C4-2B (cell line): ENCODE data around the gene CCDC40.
A peak's percentile ranks its signal among the peaks of the same experiment; 100 is the strongest.

Source experiments
- H3K27ac ChIP-seq: fragments of 450-650 bp; 2 replicates; pipeline ENCODE4 v1.5.1; 2017
- ZFX ChIP-seq: fragments of 450-650 bp; IDR thresholded peaks from 2 replicates; pipeline ENCODE4 v1.6.1; 2017
- TF ChIP-seq, protein P1 (sequence below): fragments of 450-650 bp; conservative IDR thresholded peaks from 2 replicates; pipeline ENCODE4 v1.5.1; 2017; ENCODE audit warnings: mild to moderate bottlenecking

The CCDC40 gene

DNA sequence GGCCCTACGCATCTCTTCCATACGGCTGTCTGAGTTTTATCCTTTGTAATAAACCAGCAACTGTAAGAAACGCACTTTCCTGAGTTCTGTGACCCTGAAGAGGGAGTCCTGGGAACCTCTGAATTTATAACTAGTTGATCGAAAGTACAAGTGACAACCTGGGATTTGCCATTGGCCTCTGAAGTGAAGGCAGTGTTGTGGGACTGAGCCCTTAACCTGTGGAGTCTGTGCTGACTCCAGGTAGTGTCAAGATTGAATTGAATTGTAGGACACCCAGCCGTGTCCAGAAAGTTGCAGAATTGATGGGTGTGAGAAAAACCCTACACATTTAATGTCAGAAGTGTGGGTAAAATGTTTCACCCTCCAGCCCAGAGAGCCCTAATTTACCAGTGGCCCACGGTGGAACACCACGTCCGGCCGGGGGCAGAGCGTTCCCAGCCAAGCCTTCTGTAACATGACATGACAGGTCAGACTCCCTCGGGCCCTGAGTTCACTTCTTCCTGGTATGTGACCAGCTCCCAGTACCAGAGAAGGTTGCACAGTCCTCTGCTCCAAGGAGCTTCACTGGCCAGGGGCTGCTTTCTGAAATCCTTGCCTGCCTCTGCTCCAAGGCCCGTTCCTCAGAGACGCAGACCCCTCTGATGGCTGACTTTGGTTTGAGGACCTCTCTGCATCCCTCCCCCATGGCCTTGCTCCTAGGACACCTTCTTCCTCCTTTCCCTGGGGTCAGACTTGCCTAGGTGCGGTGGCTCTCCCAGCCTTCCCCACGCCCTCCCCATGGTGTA lies 66.4 kb downstream of the CCDC40 start:
- no peak for TF ChIP-seq ZFX
- TF ChIP-seq, protein P1, sequence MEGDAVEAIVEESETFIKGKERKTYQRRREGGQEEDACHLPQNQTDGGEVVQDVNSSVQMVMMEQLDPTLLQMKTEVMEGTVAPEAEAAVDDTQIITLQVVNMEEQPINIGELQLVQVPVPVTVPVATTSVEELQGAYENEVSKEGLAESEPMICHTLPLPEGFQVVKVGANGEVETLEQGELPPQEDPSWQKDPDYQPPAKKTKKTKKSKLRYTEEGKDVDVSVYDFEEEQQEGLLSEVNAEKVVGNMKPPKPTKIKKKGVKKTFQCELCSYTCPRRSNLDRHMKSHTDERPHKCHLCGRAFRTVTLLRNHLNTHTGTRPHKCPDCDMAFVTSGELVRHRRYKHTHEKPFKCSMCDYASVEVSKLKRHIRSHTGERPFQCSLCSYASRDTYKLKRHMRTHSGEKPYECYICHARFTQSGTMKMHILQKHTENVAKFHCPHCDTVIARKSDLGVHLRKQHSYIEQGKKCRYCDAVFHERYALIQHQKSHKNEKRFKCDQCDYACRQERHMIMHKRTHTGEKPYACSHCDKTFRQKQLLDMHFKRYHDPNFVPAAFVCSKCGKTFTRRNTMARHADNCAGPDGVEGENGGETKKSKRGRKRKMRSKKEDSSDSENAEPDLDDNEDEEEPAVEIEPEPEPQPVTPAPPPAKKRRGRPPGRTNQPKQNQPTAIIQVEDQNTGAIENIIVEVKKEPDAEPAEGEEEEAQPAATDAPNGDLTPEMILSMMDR: no peak
- peak overlapping the region; percentile 83 for H3K27ac ChIP-seq

DNA sequence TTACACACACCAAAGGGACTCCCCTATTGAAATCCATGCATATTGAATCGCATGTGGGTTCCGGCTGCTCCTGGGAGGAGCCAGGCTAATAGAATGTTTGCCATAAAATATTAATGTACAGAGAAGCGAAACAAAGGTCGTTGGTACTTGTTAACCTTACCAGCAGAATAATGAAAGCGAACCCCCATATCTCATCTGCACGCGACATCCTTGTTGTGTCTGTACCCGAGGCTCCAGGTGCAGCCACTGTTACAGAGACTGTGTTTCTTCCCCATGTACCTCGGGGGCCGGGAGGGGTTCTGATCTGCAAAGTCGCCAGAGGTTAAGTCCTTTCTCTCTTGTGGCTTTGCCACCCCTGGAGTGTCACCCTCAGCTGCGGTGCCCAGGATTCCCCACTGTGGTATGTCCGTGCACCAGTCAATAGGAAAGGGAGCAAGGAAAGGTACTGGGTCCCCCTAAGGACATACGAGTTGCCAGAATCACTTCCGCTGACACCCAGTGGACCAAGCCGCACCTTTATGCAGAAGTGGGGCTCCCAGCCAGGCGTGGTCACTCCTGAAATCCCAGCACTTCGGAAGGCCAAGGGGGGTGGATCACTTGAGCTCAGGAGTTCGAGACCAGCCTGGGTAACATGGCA lies 67.1 kb downstream of the CCDC40 start:
- H3K27ac ChIP-seq: no peak overlapping the region

DNA sequence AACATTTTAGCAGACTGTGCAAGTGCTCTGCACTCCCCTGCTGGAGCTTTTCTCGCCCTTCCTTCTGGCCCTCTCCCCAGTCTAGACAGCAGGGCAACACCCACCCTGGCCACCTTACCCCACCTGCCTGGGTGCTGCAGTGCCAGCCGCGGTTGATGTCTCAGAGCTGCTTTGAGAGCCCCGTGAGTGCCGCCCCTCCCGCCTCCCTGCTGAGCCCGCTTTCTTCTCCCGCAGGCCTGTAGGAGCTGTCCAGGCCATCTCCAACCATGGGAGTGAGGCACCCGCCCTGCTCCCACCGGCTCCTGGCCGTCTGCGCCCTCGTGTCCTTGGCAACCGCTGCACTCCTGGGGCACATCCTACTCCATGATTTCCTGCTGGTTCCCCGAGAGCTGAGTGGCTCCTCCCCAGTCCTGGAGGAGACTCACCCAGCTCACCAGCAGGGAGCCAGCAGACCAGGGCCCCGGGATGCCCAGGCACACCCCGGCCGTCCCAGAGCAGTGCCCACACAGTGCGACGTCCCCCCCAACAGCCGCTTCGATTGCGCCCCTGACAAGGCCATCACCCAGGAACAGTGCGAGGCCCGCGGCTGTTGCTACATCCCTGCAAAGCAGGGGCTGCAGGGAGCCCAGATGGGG lies 68.0 kb downstream of the CCDC40 start:
- TF ChIP-seq, protein P1: no peak
- no peak for TF ChIP-seq ZFX
- H3K27ac ChIP-seq: no peak overlapping the region

More for the DNA sequence above, 67.1 kb downstream of the CCDC40 start:
- TF ChIP-seq, protein P1: no peak
- TF ChIP-seq ZFX: no peak

DNA sequence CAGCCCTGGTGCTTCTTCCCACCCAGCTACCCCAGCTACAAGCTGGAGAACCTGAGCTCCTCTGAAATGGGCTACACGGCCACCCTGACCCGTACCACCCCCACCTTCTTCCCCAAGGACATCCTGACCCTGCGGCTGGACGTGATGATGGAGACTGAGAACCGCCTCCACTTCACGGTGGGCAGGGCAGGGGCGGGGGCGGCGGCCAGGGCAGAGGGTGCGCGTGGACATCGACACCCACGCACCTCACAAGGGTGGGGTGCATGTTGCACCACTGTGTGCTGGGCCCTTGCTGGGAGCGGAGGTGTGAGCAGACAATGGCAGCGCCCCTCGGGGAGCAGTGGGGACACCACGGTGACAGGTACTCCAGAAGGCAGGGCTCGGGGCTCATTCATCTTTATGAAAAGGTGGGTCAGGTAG lies 68.5 kb downstream of the CCDC40 start:
- TF ChIP-seq, protein P1: no peak
- TF ChIP-seq ZFX: no peak
- no peak overlapping the region for H3K27ac ChIP-seq

DNA sequence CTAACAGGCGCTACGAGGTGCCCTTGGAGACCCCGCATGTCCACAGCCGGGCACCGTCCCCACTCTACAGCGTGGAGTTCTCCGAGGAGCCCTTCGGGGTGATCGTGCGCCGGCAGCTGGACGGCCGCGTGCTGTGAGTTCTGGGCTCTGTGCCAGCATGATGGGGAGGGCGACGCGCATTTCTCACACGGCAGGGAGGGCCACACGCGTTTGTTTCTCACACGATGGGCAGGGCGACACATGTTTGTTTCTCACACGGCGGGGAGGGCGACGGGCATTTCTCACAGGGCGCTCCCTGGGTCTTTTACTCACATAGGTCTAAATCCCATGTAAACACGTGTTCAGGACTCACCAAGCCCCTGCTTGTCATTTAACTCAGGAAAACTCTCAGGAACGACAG lies 69.3 kb downstream of the CCDC40 start:
- TF ChIP-seq ZFX: no peak
- TF ChIP-seq, protein P1: no peak
- no peak overlapping the region for H3K27ac ChIP-seq

DNA sequence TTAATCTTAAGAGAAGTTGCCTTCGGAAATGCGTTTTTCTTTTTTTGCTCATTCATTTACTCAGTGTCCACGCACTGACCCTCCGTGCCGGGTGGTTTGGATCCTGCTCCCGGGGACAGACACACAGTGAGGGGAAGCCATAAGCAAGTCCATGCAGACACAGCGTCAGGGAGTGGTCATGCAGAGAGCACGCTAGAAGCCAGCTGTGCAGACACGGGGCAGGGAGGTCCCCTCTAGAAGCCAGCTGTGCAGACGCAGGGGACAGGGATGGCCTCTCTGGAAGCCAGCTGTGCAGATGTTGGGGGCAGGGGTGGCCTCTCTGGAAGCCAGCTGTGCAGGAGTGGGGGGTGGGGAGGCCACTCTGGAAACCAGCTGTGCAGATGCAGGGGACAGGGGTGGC lies 69.7 kb downstream of the CCDC40 start:
- TF ChIP-seq, protein P1: no peak
- no peak for TF ChIP-seq ZFX

DNA sequence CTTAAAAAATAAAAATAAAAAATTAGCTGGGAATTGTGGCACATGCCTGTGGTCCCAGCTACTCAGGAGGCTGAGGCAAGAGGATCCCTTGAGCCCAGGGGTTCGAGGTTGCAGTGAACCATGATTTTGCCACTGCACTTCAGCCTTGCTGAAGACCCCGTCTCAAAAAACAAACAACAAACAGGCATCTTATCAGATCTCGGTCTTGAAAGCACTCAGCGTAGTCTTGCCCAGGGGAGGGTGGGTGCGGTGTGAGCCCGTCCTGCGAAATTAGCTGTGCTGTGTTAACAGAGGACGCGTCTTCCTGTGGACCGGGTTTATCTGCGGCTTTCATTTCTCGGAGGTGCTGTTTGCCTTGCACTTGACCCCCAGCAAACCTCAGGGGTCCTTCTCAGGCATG lies 70.3 kb downstream of the CCDC40 start:
- no peak overlapping the region for H3K27ac ChIP-seq
- TF ChIP-seq, protein P1: no peak
- TF ChIP-seq ZFX: no peak

More for the DNA sequence above, 69.7 kb downstream of the CCDC40 start:
- H3K27ac ChIP-seq: no peak overlapping the region
